ENCODE data around the gene CELF4. TPM values are rescaled to one million over a fixed set of nuclear protein-coding genes. Genes with fewer than 3 reads are reported as not detected.

The CELF4 gene
- total and polyA plus RNA-seq, 2 donors (not counting 3 experiments of a cell fraction or from before 2014, with no cell fraction given): not detected

DNA sequence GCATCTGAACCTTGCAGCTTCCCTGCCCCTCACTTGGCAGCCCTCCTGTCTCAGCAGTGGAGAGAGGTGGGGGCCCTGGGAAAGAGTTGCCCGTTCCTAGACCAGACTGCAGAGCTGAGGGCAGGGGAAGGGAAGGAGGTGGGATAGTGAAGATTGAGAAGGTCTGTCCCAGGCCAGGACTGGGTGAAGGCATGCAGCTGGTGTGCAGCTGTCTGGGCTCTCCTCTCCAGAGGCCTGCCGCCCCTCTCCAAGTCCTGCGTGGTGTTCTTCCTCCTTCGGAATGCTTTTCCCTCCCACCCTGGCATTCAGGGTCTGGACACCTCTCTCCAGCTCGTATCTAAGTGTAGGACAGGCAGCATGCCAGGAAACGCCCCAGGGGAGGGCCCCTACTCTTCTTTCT, 323.5 kb downstream of the CELF4 start:
- DNase-seq (ENCODE audit: low read depth, low spot score) (no peak), FAIRE-seq (no peak)
- H4K20me1 ChIP-seq (replicated peaks; ENCODE audit: control insufficient read depth, extremely low read depth, insufficient read depth, low read length): no peaks in the 10 kb centered on the region
- H3K9me1 ChIP-seq (replicated peaks; ENCODE audit: control insufficient read depth, extremely low read depth, insufficient read depth, low read length): no peaks in the 10 kb centered on the region
- no peak for TF ChIP-seq JUN (IDR thresholded peaks at IDR 0.05; ENCODE audit: borderline replicate concordance, insufficient read depth, insufficient read length, low read depth)
- TF ChIP-seq, protein P1, sequence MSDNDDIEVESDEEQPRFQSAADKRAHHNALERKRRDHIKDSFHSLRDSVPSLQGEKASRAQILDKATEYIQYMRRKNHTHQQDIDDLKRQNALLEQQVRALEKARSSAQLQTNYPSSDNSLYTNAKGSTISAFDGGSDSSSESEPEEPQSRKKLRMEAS (IDR thresholded peaks at IDR 0.05; ENCODE audit: insufficient read depth, insufficient read length): no peak
- TF ChIP-seq GATA2 (IDR thresholded peaks at IDR 0.05; ENCODE audit: insufficient read depth, insufficient read length, low read depth, low read length): no peak
- TF ChIP-seq POLR2A (IDR thresholded peaks at IDR 0.05; ENCODE audit: low read depth, low read length): no peak
- no peak for TF ChIP-seq POLR2AphosphoS5 (IDR thresholded peaks at IDR 0.05; ENCODE audit: insufficient read depth, low read depth, low read length)
- TF ChIP-seq, protein P2, sequence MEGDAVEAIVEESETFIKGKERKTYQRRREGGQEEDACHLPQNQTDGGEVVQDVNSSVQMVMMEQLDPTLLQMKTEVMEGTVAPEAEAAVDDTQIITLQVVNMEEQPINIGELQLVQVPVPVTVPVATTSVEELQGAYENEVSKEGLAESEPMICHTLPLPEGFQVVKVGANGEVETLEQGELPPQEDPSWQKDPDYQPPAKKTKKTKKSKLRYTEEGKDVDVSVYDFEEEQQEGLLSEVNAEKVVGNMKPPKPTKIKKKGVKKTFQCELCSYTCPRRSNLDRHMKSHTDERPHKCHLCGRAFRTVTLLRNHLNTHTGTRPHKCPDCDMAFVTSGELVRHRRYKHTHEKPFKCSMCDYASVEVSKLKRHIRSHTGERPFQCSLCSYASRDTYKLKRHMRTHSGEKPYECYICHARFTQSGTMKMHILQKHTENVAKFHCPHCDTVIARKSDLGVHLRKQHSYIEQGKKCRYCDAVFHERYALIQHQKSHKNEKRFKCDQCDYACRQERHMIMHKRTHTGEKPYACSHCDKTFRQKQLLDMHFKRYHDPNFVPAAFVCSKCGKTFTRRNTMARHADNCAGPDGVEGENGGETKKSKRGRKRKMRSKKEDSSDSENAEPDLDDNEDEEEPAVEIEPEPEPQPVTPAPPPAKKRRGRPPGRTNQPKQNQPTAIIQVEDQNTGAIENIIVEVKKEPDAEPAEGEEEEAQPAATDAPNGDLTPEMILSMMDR (IDR thresholded peaks at IDR 0.05; ENCODE audit: extremely low read depth in 1 of 2, insufficient read depth in 1 of 2, low read depth in 1 of 2, low read length in 2 of 2): no peak
- no peak for TF ChIP-seq EZH2 (IDR thresholded peaks at IDR 0.05; ENCODE audit: borderline replicate concordance, low read depth, low read length, severe bottlenecking)
- TF ChIP-seq FOS (IDR thresholded peaks at IDR 0.05; ENCODE audit: borderline replicate concordance, insufficient read depth, low read length): no peak
- no peak for TF ChIP-seq MYC (IDR thresholded peaks at IDR 0.05; ENCODE audit: low read depth, low read length)
- H3K36me3 ChIP-seq (ENCODE audit: control insufficient read depth in 2 of 2, extremely low read depth in 1 of 2, insufficient read depth in 2 of 2, low read length in 2 of 2): no peaks in the 10 kb centered on the region
- ChIA-PET POLR2A (no interaction called here), CTCF (no interaction called here)
- no peaks in the 10 kb centered on the region for H3K79me2 ChIP-seq (ENCODE audit: control insufficient read depth, insufficient read depth, low read length)
- H3K27me3 ChIP-seq (ENCODE audit: control insufficient read depth in 2 of 2, insufficient read depth in 2 of 2, low read length in 2 of 2): peaks cover 11 to 25% of the 10 kb centered on the region in 2 experiments
- no peak overlapping the region for H3K4me3 ChIP-seq (replicated peaks in 1 of 3; ENCODE audit: insufficient read depth in 1 of 3, low read depth in 1 of 3, low read length in 3 of 3)
- dilution Hi-C loops (cut with MboI; ENCODE audit: extremely low pct_ligation_motif_present, low sequenced_read_pairs) (no loop called here), intact Hi-C loops (cut with micrococcal nuclease) (no loop called here)
- no peaks in the 10 kb centered on the region for H3K4me1 ChIP-seq (ENCODE audit: control insufficient read depth, extremely low read depth, insufficient read depth, low read length)
- H3K27ac ChIP-seq (ENCODE audit: insufficient read depth, low read depth, low read length): no peak overlapping the region
- no peak overlapping the region for H2AFZ ChIP-seq (ENCODE audit: low read depth, low read length)
- no peaks in the 10 kb centered on the region for H3K9me3 ChIP-seq (replicated peaks; ENCODE audit: control insufficient read depth, insufficient read depth, low read length)
- no TSS peak for BruUV-seq (replicated peaks)
- no peak overlapping the region for H3K9ac ChIP-seq (replicated peaks; ENCODE audit: extremely low read depth, insufficient read depth, low read length)
- H3K4me2 ChIP-seq (ENCODE audit: insufficient read depth, low read length): no peak overlapping the region
